ENCODE measurements around the gene DHX16. TPM values are rescaled to one million over a fixed set of nuclear protein-coding genes. Genes with fewer than 3 reads are reported as not detected.
A peak's percentile ranks its signal among the peaks of the same experiment; 100 is the strongest.
"Not testable (repeated sequence)": the region's sequence is repeated elsewhere in the genome, so short reads cannot be mapped to it uniquely, and the experiment has no call there.

Gene DHX16
- total RNA-seq, 6 experiments from 2014 or later, result 33.7 to 36.7 (median 35.5) TPM

DNA sequence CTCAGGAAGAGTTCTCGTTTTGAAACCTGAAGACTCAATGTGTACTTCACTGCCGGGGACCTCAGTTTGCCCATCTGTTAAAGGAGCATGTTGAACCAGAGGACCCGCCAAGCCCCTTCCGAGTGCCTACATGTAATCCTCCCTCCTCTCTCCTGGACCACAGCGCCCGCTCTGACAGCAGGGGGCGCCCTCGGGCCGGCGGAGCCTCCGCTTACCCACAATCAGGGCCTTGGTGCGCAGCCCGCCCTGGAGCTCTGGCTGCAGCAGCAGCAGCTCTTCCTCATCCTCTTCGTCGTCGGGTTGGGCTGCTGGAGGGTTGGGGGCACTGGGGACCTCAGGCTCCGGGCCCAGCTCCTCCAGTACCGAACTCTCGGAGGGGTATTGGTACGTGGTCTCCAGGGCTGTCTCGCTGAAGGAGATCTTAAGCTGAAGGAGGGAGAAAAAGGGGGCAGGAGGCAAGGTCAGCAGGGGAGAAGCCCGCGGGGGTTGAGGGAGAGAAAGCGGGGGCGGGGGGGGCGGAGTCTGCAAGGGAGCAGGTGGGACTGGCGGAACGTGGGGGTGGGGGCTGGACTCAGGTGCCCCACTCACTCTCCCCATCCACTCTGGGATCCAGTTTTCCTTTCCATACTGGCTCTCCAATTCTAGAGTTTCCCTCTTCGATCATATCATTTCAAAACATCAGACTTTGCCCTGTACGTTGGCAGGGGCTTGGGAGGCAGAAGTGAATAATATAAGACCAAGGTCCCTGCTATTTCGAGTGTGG is 6.3 kb upstream of the DHX16 start:
- H3K4me3 Mint-ChIP-seq, result peak overlapping the region; percentile 92
- H3K9me3 Mint-ChIP-seq, result no peaks in the 10 kb centered on the region
- H3K36me3 Mint-ChIP-seq (ENCODE audit: low read depth), result peaks cover 64% of the 10 kb centered on the region
- peak overlapping the region; percentile 65 for H3K27ac Mint-ChIP-seq
- DNase-seq, result peak; percentile 48
- peaks cover 55% of the 10 kb centered on the region for H3K4me1 Mint-ChIP-seq (ENCODE audit: low read depth)
- TF ChIP-seq, protein P1, sequence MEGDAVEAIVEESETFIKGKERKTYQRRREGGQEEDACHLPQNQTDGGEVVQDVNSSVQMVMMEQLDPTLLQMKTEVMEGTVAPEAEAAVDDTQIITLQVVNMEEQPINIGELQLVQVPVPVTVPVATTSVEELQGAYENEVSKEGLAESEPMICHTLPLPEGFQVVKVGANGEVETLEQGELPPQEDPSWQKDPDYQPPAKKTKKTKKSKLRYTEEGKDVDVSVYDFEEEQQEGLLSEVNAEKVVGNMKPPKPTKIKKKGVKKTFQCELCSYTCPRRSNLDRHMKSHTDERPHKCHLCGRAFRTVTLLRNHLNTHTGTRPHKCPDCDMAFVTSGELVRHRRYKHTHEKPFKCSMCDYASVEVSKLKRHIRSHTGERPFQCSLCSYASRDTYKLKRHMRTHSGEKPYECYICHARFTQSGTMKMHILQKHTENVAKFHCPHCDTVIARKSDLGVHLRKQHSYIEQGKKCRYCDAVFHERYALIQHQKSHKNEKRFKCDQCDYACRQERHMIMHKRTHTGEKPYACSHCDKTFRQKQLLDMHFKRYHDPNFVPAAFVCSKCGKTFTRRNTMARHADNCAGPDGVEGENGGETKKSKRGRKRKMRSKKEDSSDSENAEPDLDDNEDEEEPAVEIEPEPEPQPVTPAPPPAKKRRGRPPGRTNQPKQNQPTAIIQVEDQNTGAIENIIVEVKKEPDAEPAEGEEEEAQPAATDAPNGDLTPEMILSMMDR (IDR thresholded peaks at IDR 0.05), result peak; percentile 95
- peaks cover 4% of the 10 kb centered on the region for H3K27me3 Mint-ChIP-seq (ENCODE audit: insufficient read depth)

DNA sequence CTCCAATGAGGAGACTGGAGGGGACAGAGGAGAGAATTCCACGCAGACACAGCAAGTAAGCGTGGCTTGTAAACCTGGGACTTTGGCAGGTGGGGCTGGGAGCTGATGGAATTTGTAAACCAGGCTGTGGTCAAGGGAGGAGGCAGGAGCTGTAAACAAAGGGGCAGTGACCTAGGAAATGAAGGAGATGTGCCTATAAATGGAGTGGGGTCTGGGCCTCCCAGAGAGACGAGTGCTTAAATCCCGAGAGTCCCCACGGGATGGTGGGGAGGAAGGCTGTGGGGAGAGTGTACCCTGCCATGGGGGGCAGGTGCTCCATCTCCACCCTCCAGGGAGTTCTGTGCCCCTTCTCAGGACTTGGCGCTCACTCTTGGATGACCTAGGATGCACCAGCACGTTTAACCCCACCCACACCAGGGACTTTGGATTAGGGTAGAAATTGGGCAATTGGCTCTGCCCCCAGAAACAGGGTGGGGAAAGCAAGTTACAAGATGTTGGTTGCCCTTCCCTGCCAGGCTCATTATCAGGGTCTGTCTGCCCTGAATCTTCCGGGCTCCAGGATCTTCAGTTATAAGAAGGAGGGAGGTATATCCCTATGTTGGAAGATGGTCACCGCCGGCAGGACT is 4.0 kb upstream of the DHX16 start:
- Mint-ChIP-seq H3K4me1 (ENCODE audit: low read depth) (peaks cover 53% of the 10 kb centered on the region), H3K36me3 (ENCODE audit: low read depth) (peaks cover 44% of the 10 kb centered on the region), H3K27me3 (ENCODE audit: insufficient read depth) (peaks cover 4% of the 10 kb centered on the region), H3K4me3 (no peak overlapping the region), H3K27ac (peak overlapping the region; percentile 62), H3K9me3 (no peaks in the 10 kb centered on the region)
- DNase-seq, result no peak
- TF ChIP-seq, protein P1 (IDR thresholded peaks at IDR 0.05), result no peak

DNA sequence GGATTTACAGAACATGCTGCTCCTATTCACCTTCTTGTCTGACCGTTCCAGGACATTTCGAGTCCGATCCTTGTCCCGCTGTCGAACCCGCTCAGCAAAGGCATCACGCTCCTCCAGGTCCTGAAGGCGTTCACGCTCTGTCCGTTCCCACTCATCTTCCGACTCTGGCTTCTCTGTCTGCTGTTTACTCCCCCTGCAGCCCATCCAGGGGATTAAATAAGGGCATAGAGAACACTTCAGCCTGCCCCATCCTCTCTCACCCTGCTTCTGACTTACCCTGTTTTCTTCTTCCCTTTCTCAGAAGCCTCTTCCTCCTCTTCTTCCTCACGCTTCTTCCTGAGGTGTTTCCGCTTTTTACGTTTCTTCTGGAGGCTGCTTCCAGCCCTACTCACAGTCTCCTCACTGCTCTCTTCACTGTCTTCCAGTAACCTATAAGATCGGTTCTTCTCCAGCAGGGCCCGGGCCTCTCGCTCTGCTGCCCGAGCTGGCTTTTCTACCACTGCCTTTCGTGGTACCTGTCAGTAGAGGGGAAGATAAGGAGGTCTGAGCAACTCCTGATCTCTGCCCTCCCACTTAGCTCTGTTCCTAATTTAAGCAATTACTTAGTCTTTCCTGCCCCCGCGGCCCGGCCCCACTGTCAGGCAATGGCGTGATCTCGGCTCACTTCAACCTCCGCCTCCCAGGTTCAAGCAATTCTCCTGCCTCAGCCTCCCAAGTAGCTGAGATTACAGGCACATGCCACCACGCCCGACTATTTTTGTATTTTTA is 1.9 kb downstream of the DHX16 start:
- Mint-ChIP-seq H3K9me3 (no peaks in the 10 kb centered on the region), H3K27me3 (ENCODE audit: insufficient read depth) (peaks cover 2% of the 10 kb centered on the region), H3K4me1 (ENCODE audit: low read depth) (peaks cover 26% of the 10 kb centered on the region), H3K36me3 (ENCODE audit: low read depth) (peaks cover 25% of the 10 kb centered on the region), H3K4me3 (peak overlapping the region; percentile 95), H3K27ac (peak overlapping the region; percentile 55)
- TF ChIP-seq, protein P1 (IDR thresholded peaks at IDR 0.05), result peak; percentile 43; the same call in 1 of the 2 replicates
- DNase-seq, result no peak

DNA sequence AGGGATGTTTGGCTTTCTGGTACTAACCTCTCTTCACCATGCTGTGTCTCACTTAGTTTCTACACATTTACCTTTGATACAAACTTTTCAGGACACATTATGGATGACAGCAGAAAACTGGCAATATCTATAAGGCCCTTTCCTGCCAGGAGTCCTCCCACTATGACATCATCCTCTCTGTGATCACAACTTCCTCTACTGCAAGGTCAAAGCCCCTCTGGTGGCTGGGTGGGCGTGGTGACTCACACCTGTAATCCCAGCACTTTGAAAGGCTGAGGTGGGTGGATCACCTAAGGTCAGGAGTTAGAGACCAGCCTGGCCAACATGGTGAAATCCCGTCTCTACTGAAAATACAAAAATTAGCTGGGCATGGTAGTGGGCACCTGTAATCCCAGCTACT is 6.5 kb downstream of the DHX16 start:
- H3K36me3 Mint-ChIP-seq (ENCODE audit: low read depth), result peaks cover 40% of the 10 kb centered on the region
- not testable (repeated sequence) for H3K27me3 Mint-ChIP-seq (ENCODE audit: insufficient read depth); DNase-seq

DNA sequence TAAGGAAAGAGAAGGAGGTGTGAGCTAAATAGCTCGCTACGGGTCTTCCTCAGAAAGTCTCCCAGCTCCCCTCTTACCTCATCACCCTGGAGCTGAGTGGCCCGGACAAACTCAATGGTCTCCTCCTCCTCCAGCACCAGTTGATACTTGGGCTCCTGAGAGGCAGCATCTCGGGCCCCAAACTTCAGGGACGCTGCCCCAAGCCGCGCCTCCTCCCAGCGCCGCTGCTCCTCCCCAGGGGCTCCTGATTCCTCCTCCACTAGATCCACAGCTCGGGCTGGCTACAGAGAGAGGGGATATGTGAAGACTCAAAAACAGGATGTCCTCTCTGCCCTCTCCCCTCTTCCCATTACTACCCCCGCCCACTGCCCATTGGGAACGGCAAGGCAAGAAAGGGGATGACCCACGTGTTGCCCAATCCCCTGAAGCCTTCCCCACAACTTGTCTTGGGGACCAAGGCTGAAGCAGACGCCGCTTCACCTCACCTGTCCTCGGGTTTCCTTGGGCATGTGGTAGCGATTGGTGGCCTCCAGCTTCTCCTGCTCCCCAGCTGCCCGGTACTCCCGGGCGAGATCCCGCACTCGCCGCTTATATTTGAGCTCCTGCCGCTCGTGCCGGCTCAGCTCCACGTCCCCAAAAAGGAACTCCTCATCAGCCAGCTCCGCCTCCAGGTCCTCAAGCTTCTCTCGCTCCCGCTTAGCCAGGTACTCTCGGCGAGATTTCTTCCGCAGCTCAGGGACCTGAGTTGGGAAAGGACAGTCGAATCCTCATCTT is 7.6 kb downstream of the DHX16 start:
- no peak overlapping the region for H3K4me3 Mint-ChIP-seq
- TF ChIP-seq, protein P1 (IDR thresholded peaks at IDR 0.05), result no peak
- H3K36me3 Mint-ChIP-seq (ENCODE audit: low read depth), result peaks cover 33% of the 10 kb centered on the region
- H3K27me3 Mint-ChIP-seq (ENCODE audit: insufficient read depth), result no peaks in the 10 kb centered on the region; the same call in 1 of the 2 replicates
- H3K4me1 Mint-ChIP-seq (ENCODE audit: low read depth), result no peaks in the 10 kb centered on the region
- no peak for DNase-seq
- H3K9me3 Mint-ChIP-seq, result no peaks in the 10 kb centered on the region
- H3K27ac Mint-ChIP-seq, result no peak overlapping the region

More for the DNA sequence above, 6.5 kb downstream of the DHX16 start:
- not testable (repeated sequence) for H3K27ac Mint-ChIP-seq; H3K4me1 Mint-ChIP-seq (ENCODE audit: low read depth); H3K9me3 Mint-ChIP-seq; H3K4me3 Mint-ChIP-seq

DNA sequence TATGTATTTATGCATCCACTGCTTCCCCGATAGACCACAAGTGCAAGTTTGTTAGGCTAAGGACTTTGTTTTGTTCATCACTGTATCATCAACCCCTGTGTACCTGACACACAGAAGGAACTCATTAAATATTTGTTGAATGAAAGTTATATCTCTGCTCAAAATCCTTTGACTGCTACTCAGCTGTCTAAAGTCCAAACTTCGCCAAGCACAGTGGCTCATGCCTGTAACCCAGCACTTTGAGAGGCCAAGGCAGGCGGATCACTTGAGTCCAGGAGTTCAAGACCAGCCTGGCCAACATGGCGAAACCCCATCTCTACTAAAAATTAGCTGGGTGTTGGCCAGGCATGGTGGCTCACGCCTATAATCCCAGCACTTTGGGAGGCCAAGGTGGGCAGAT is 14.9 kb downstream of the DHX16 start:
- Mint-ChIP-seq H3K4me1 (ENCODE audit: low read depth) (peaks cover 24% of the 10 kb centered on the region), H3K36me3 (ENCODE audit: low read depth) (peaks cover 48% of the 10 kb centered on the region), H3K27ac (peak overlapping the region; percentile 47)
- DNase-seq; H3K4me3 Mint-ChIP-seq; H3K27me3 Mint-ChIP-seq (ENCODE audit: insufficient read depth); H3K9me3 Mint-ChIP-seq: not testable (repeated sequence)
